NCI-H524 treated with DMSO at 0.1 percent for 48 hours (cell line): ENCODE data around the gene KICS2.

ENCODE experiments used
- DNase-seq: peaks from one replicate; lab custom pipeline; 2025; lab: John Stamatoyannopoulos, UW

KICS2 gene

GRCh38 chr12:64173456-64173855 lies 48.6 kb downstream of the KICS2 start:
- DNase-seq = no peak
